HFFc6 (cell line): Measurements from ENCODE around the gene ADGRD2. TPM values are rescaled to one million over a fixed set of nuclear protein-coding genes. Genes with fewer than 3 reads are reported as not detected.

ENCODE experiments used
- DNase-seq: peaks from one replicate; pipeline ENCODE4 v3.0.0-alpha.2; 2018
- H3K27ac Mint-ChIP-seq: 2 replicates; pipeline ENCODE4 v1.8.0; 2020; ENCODE audit warnings: mild to moderate bottlenecking, mixed read lengths
- H3K27me3 Mint-ChIP-seq: 2 replicates; pipeline ENCODE4 v1.8.0; 2021; ENCODE audit warnings: mild to moderate bottlenecking, moderate library complexity, mixed read lengths; ENCODE audit not compliant: insufficient read depth
- H3K36me3 Mint-ChIP-seq: 2 replicates; pipeline ENCODE4 v1.8.0; 2021; ENCODE audit warnings: low read depth, mixed read lengths
- H3K4me1 Mint-ChIP-seq: 2 replicates; pipeline ENCODE4 v1.8.0; 2020; ENCODE audit warnings: low read depth, mixed read lengths
- H3K4me3 Mint-ChIP-seq: 2 replicates; pipeline ENCODE4 v1.8.0; 2020; ENCODE audit warnings: mild to moderate bottlenecking, moderate library complexity, mixed read lengths
- H3K9me3 Mint-ChIP-seq: 2 replicates; pipeline ENCODE4 v1.8.0; 2020; ENCODE audit warnings: mild to moderate bottlenecking, mixed read lengths
- CTCF ChIP-seq: fragments of 200-600 bp; sonication (generic); IDR thresholded peaks from 2 replicates; pipeline ENCODE4 v1.5.0; 2021; ENCODE audit warnings: antibody characterized with exemption, mild to moderate bottlenecking
- total RNA-seq, 6 experiments: library from RNA; stranded (reverse); fragmentation: NEBNext Ultra II Directional; extraction: Animal tissue kit (Norgen Biotek cat#: 25700); gene quantifications; 2 replicates in 1 of 6; 3 replicates in 5 of 6; pipeline ENCODE4 v1.2.3, GENCODE V29; 2021

Gene ADGRD2
- total RNA-seq, 6 experiments from 2014 or later = not detected

GRCh38 chr9:124457887-124458431, 7.7 kb downstream of the ADGRD2 start:
- DNase-seq = no peak
- H3K4me1 Mint-ChIP-seq = no peaks in the 10 kb centered on the region
- H3K27me3 Mint-ChIP-seq = peaks cover 22% of the 10 kb centered on the region
- H3K27ac Mint-ChIP-seq = no peak overlapping the region
- TF ChIP-seq CTCF = no peak
- no peaks in the 10 kb centered on the region; the same call in 1 of the 2 replicates for H3K9me3 Mint-ChIP-seq
- H3K4me3 Mint-ChIP-seq = no peak overlapping the region
- H3K36me3 Mint-ChIP-seq = peaks cover 4% of the 10 kb centered on the region; the same call in 1 of the 2 replicates

DNA sequence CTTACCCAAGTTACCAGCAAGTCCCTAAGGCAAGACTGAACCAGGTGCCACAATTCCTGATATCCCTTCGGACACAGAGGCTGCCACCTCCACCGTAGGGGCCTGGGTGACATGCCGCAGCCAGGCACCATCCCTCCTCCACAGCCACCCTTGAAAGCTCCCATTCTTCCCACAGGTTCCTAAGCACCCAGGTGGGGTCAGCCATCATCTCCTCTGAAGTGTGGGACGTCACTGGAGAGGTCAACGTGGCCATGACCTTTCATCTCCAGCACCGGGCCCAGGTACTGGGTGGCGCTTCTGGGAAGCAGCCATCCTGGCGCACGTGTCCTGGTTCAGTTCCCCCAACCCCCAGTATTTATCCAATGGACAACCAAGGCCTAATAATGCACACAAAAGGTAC, 8.2 kb downstream of the ADGRD2 start:
- H3K9me3 Mint-ChIP-seq = no peaks in the 10 kb centered on the region; the same call in 1 of the 2 replicates
- H3K4me1 Mint-ChIP-seq = no peaks in the 10 kb centered on the region
- H3K27me3 Mint-ChIP-seq = peaks cover 24% of the 10 kb centered on the region
- TF ChIP-seq CTCF = no peak
- no peak overlapping the region for H3K4me3 Mint-ChIP-seq
- no peak overlapping the region for H3K27ac Mint-ChIP-seq
- no peak for DNase-seq
- peaks cover 4% of the 10 kb centered on the region; the same call in 1 of the 2 replicates for H3K36me3 Mint-ChIP-seq

DNA sequence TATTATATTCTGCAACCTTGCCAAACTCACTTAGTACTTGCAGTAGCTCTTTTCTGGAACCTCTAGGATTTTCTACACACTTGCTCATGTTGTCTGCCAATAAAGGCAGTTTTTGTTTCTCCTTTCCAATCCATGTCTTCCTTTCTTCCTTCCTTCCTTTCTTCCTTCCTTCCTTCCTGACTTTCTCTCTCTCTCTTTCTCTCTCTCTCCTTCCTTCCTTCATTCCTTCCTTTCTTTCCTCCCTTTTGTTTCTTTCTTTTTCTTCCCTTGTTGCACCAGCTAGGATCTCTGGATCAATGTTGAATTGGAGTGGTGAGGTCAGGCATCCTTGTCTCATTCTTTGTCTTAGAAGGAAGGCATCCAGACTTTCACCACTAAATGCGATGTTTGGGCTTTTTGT, 12.5 kb downstream of the ADGRD2 start:
- peaks cover 4% of the 10 kb centered on the region; the same call in 1 of the 2 replicates for H3K36me3 Mint-ChIP-seq

GRCh38 chr9:124465736-124466135, 15.5 kb downstream of the ADGRD2 start:
- H3K27me3 Mint-ChIP-seq = peaks cover 41% of the 10 kb centered on the region
- H3K4me1 Mint-ChIP-seq = no peaks in the 10 kb centered on the region
- TF ChIP-seq CTCF = no peak
- H3K4me3 Mint-ChIP-seq = no peak overlapping the region
- H3K9me3 Mint-ChIP-seq = no peaks in the 10 kb centered on the region; the same call in 1 of the 2 replicates
- H3K27ac Mint-ChIP-seq = no peak overlapping the region
- H3K36me3 Mint-ChIP-seq = peaks cover under 1% of the 10 kb centered on the region; the same call in 1 of the 2 replicates
- no peak for DNase-seq

More for the DNA sequence above, 12.5 kb downstream of the ADGRD2 start:
- DNase-seq = no peak
- Mint-ChIP-seq H3K9me3 (no peaks in the 10 kb centered on the region; the same call in 1 of the 2 replicates), H3K27me3 (peaks cover 30% of the 10 kb centered on the region), H3K27ac (no peak overlapping the region), H3K4me3 (no peak overlapping the region), H3K4me1 (no peaks in the 10 kb centered on the region)
- no peak for TF ChIP-seq CTCF

- DNase-seq = no peak
- H3K9me3 Mint-ChIP-seq = no peaks in the 10 kb centered on the region; the same call in 1 of the 2 replicates
- no peak overlapping the region for H3K27ac Mint-ChIP-seq
- no peaks in the 10 kb centered on the region for H3K4me1 Mint-ChIP-seq
- no peaks in the 10 kb centered on the region for H3K36me3 Mint-ChIP-seq
- peaks cover 38% of the 10 kb centered on the region for H3K27me3 Mint-ChIP-seq
- H3K4me3 Mint-ChIP-seq = no peak overlapping the region
- no peak for TF ChIP-seq CTCF
These were observed 17.3 kb downstream of the ADGRD2 start for GRCh38 chr9:124467410-124468060.
